HUDEP-2 (cell line): ENCODE data around the gene EEF1AKMT3.

ENCODE experiments used
- DNase-seq, 76 experiments: peaks; one replicate each; lab custom pipeline; 2025; ENCODE audit not compliant: unreplicated experiment in 76 of 76; lab: John Stamatoyannopoulos, UW

EEF1AKMT3 gene

GRCh38 chr12:57749061-57749460 lies 23.4 kb upstream of the EEF1AKMT3 start:
- DNase-seq: peak in 1 of 76 experiments; percentile 2

- no peak for DNase-seq
These were observed 21.6 kb upstream of the EEF1AKMT3 start for GRCh38 chr12:57750561-57751431.

- DNase-seq: peak in 3 of 76 experiments; percentile 37 to 49 (median 40)
These were observed 21.0 kb upstream of the EEF1AKMT3 start for GRCh38 chr12:57751432-57751787.

- peak; percentile 70 to 100 (median 99) for DNase-seq
These were observed 20.4 kb upstream of the EEF1AKMT3 start, which contains the start of gene CDK4 for GRCh38 chr12:57751788-57752667. TSS of gene CDK4 (minus strand) at chr12:57752310. CDS start at chr12:57751717, 593 bp downstream.

GRCh38 chr12:57752668-57753000 lies 19.8 kb upstream of the EEF1AKMT3 start:
- no peak for DNase-seq

GRCh38 chr12:57753756-57754337 lies 18.6 kb upstream of the EEF1AKMT3 start:
- DNase-seq: peak in 22 of 76 experiments; percentile 7 to 49 (median 20)

DNA sequence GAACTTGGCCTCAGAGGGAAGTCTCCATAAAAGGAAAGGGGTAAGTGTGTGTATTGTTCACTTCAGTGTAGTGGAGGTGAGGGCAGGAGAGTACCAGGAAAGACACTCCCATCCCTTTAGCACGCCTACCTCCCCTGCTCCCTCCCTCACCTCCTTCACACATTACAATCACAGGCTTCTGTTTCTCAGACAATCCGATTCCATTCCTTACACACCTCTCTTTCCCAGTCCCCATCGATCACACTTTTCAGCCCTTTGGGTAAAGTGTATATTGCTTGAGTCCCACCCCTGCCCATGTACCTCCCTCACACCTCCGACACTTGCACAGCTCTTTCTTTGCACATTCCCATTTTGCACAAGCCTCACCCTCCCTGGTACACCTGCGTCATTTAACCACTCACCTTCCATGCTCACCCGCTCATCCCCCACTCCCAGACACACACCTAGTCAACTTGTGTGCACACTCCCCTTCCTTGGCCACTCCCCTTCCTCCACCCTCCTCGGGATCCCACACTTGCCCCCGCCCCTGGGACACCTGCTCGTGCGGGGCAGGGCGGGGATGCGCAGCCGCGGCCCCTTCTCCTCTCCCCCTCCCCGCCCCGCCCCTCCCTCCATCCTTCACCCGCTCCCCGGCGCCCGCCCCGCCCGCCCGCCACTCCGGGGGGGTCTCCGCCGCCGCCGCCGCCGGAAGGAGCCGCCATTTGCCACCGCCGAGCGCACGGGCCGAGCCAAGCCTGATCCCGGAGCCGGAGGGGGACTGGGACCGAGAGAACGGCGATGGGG lies 17.8 kb upstream of the EEF1AKMT3 start, which contains the start of gene MARCHF9:
MARCHF9 (plus strand) TSS at position 693 of the 783 bp plus-strand sequence. CDS start 426 bp downstream, outside the sequence.
- DNase-seq: peak in 45 of 76 experiments; percentile 2 to 61 (median 37)

DNA sequence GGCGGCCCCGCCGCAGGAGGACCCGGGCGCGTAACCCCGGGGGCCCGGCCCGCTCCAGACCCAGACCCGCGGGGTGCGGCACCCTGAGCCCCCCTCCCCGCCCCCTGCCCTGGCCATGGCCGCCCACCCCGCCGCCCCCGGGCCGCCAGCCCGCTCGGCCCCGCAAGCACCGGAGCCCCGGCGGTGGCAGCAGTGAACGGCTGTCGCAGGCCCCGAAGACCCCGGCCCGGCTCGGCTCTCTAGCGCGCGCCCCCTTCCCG lies 17.3 kb upstream of the EEF1AKMT3 start:
- no peak for DNase-seq

DNA sequence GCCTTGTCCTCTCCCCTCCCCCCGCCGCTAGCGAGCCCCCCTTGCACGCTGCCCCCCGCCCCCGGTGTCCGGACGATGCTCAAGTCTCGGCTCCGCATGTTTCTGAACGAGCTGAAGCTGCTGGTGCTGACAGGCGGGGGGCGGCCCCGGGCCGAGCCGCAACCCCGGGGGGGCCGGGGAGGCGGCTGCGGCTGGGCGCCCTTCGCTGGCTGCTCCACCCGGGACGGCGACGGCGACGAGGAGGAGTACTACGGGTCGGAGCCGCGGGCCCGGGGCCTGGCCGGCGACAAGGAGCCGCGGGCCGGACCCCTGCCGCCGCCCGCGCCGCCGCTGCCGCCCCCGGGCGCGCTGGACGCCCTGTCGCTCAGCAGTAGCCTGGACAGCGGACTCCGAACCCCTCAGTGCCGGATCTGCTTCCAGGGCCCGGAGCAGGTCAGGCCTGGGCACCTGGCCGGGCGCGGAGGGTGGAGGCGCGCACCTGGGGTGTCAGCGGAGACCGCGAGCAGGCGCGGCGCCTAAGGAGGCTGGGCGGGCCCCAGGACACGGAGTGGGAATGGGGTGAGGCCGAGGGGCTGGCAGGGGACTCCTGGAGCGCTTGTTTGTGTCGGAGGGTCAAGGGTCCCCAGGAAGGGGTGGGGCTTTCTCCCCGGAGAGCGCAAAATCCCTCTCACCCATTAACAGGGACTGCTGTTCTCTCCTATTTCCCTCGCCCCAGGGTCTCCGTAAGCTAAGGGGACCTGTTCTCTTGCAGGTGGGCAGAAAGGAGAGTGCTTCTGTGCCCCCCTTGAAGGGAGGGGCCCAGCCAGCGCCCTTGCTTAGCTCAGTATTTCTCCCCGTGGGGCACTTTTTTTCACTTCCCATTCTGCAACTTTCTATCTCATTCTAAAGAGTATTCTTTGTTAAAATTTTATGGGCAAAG lies 16.7 kb upstream of the EEF1AKMT3 start:
- peak in 1 of 76 experiments; percentile 0 for DNase-seq

- peak in 54 of 76 experiments; percentile 6 to 65 (median 34) for DNase-seq
These were observed 15.7 kb upstream of the EEF1AKMT3 start for GRCh38 chr12:57756406-57757341.

- no peak for DNase-seq
These were observed 14.6 kb upstream of the EEF1AKMT3 start for GRCh38 chr12:57757771-57758170.

- no peak for DNase-seq
These were observed 13.7 kb upstream of the EEF1AKMT3 start for GRCh38 chr12:57758552-57759359.

- peak in 21 of 76 experiments; percentile 3 to 48 (median 17) for DNase-seq
These were observed 12.9 kb upstream of the EEF1AKMT3 start for GRCh38 chr12:57759360-57759980.

DNA sequence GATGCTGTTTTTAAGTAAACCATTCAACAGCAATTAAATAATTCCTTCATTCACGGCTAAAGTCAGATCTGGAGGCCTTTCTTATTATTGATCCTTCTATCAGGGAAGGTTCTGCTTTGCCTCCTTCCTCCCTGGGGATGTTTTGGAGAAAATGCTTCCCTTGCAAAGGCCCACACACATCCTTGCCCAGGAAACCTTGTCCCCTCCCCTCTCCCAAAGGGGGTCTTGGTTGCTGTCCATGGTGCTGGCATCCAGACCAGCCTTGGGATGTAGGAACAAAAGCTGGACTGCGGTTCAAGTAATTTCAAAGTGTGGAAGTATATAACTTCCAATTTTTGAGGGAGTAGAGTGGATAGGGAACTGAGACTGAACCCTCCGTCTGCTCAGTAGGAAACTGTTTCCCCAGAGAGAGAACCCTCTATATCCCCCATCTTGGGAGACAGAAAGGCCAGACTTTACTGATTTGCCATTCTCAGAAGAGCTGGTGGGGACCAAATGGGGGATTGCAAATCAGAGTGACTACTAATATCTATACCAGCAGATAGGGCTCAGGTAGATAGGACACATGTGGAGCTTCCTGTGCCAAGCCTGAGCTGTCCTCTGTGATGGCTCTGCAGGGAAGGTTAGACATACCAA lies 11.9 kb upstream of the EEF1AKMT3 start:
- no peak for DNase-seq

- DNase-seq: no peak
These were observed 10.9 kb upstream of the EEF1AKMT3 start for GRCh38 chr12:57761391-57761998.

DNA sequence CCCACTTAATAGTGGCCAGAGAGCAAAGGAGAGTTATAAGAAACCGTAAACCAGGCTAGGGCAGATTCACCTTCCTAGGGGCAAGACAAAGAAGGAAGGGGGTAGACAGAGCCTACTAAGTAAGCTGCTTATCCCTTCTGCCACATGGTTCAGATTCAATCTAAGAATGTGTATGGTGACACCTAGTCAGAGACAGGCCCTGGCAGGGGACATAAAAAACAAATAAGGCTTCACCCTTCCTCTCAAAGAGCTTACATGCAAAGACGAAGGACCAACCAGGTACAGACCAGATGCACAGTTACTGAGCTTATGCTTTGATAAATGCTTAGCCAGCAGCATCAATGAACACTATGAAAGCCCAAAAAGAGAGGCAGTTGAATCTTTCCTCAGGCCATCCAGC lies 10.0 kb upstream of the EEF1AKMT3 start:
- DNase-seq: no peak
